PC-9 (cell line): ENCODE measurements around the gene FLYWCH2.

ENCODE experiments used
- CTCF ChIP-seq: fragments of 200-600 bp; sonication (generic); conservative IDR thresholded peaks from 2 replicates; pipeline ENCODE4 v1.6.1; 2017; ENCODE audit warnings: mixed run types, antibody characterized with exemption, mild to moderate bottlenecking, moderate library complexity
- EZH2 ChIP-seq: fragments of 200-600 bp; sonication (generic); IDR thresholded peaks from 2 replicates; pipeline ENCODE4 v1.8.0; 2017; ENCODE audit warnings: antibody characterized with exemption, low read depth

- no peak for TF ChIP-seq EZH2
- no peak for TF ChIP-seq CTCF
Measured at GRCh38 chr16:2926650-2926999, 43.6 kb downstream of the FLYWCH2 start.
